GM18873 (cell line): Measurements from ENCODE around the gene MIXL1.
"Not testable (repeated sequence)": the region's sequence is repeated elsewhere in the genome, so short reads cannot be mapped to it uniquely, and the experiment has no call there.

Experiments used
- ATAC-seq: cut with Tn5 transposase; IDR thresholded peaks from one replicate; pipeline ENCODE4 v1.9.1; 2021; ENCODE audit warnings: mild to moderate bottlenecking, moderate library complexity, moderate number of reproducible peaks; ENCODE audit not compliant: unreplicated experiment, low FRiP score

Gene MIXL1

DNA sequence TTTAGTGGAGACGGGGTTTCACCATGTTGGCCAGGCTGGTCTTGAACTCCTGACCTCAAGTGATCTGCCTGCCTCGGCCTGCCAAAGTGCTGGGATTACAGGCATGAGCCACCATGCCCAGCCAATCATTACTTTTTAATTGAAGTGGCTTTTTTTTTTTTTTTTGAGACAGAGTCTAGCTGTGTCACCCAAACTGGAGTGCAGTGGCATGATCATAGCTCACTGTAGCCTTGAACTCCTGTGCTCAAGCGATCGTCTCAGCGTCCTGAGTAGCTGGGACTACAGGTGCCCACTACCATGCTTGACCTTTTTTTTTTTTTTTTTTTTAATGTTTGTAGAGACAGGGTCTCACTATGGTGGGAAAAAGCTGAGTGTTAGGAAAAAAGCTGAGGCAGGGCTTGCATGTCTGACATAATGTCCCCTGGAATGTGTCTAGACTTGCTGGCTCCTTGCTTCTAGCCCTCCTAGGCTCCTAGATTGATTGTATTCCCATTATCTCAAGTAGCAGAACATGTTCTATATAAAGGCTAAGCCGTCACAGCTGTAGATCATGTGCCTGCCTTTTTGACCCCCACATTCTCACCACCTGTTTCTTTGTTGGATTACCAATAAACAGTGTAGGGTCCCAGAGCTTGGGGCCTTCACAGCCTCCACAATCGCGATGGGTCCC lies 48.9 kb downstream of the MIXL1 start:
- ATAC-seq: not testable (repeated sequence)

DNA sequence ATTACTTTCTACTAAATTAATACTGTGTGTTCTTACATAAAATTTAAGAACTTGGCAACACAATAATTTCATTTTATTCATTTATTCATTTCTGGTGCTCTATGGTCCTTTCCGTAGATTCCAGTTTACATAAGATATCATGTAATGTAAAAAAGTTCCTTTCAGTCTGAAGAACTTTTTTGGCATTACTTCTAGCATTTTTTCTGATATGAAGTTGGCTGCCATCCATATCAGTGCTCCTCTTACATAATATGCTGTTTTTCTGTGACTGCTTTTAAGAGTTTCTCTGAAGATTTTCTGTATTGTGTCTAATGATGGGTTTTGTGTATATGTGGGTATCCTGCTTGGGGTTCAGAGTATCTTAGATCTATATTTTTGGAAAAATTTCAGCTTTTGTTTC lies 50.7 kb downstream of the MIXL1 start:
- no peak for ATAC-seq

DNA sequence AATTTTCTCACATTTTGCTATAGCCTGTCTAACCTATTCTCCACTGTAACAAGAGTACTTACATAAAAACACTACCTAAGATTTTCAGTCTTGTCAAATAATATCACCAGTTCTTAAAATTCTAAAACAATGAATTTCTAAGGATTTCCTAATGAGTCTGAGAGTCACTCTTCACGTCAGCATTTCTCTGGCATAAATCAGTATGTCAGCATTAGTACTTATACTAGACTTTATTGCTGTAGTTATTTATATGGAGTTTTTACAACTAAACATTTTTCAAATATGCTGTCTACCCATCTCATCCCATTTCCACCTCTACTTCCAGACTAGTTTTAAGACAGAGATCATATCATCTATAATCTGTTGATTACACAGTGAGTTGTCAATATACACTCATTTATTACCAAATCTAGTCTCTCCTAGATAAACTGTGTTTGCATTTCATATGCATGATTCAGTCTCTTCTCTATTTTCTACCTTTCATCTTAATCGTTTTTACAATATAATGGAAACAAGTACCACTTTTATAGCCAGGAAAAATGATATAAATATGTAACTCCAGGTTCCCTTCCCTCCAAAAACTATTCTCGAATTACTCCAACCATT lies 52.7 kb downstream of the MIXL1 start:
- ATAC-seq: no peak
